ENCODE measurements around the gene ZNF446.

DNA sequence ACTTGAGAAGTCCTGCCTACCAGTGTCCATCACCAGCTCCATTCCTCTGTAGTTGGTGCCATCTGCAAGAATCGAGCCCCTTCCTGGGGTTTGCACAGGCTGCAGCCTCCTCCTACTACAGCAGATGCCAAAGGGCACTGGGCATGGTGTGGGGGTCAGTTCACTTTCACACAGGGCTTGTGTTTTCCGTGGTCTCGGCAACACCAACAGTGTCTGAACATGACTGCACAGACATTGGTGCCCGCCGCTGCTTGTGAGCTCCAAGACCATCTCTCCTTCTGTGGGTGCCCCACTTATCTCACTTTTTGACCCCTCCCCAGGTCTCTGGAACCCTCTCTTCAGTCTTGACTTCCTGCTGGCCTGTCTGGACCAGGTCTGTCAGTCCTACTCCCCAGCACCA lies 15.2 kb downstream of the ZNF446 start:
- TF ChIP-seq, protein P1, sequence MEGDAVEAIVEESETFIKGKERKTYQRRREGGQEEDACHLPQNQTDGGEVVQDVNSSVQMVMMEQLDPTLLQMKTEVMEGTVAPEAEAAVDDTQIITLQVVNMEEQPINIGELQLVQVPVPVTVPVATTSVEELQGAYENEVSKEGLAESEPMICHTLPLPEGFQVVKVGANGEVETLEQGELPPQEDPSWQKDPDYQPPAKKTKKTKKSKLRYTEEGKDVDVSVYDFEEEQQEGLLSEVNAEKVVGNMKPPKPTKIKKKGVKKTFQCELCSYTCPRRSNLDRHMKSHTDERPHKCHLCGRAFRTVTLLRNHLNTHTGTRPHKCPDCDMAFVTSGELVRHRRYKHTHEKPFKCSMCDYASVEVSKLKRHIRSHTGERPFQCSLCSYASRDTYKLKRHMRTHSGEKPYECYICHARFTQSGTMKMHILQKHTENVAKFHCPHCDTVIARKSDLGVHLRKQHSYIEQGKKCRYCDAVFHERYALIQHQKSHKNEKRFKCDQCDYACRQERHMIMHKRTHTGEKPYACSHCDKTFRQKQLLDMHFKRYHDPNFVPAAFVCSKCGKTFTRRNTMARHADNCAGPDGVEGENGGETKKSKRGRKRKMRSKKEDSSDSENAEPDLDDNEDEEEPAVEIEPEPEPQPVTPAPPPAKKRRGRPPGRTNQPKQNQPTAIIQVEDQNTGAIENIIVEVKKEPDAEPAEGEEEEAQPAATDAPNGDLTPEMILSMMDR (IDR thresholded peaks at IDR 0.05), result no peak
- TF ChIP-seq ZFX (IDR thresholded peaks at IDR 0.05; ENCODE audit: borderline replicate concordance), result no peak

Measured in 22Rv1 (cell line).